8988T (cell line): ENCODE data around the gene IL6R.

Experiments used
- DNase-seq: peaks from one replicate; pipeline ENCODE4 v3.0.0; 2011

The IL6R gene

GRCh38 chr1:154427173-154428139 lies 22.3 kb downstream of the IL6R start:
- DNase-seq = no peak

- DNase-seq = no peak
Observed at GRCh38 chr1:154429118-154429517, 24.0 kb downstream of the IL6R start.

GRCh38 chr1:154429841-154430611 lies 24.9 kb downstream of the IL6R start:
- DNase-seq = no peak

GRCh38 chr1:154430903-154431302 lies 25.8 kb downstream of the IL6R start:
- DNase-seq = no peak

GRCh38 chr1:154431586-154432373 lies 26.6 kb downstream of the IL6R start:
- no peak for DNase-seq

- no peak for DNase-seq
Observed at GRCh38 chr1:154433161-154433764, 28.1 kb downstream of the IL6R start.

- DNase-seq = no peak
Observed at GRCh38 chr1:154434346-154435085, 29.4 kb downstream of the IL6R start.

- DNase-seq = no peak
Observed at GRCh38 chr1:154435599-154436200, 30.6 kb downstream of the IL6R start.

GRCh38 chr1:154436433-154436832 lies 31.3 kb downstream of the IL6R start:
- no peak for DNase-seq

- DNase-seq = no peak
Observed at GRCh38 chr1:154440036-154440804, 35.1 kb downstream of the IL6R start.

- no peak for DNase-seq
Observed at GRCh38 chr1:154441241-154441888, 36.2 kb downstream of the IL6R start.

- DNase-seq = peak; percentile 67
Observed at GRCh38 chr1:154442006-154442740, 37.0 kb downstream of the IL6R start.

GRCh38 chr1:154443274-154444013 lies 38.3 kb downstream of the IL6R start:
- DNase-seq = no peak

GRCh38 chr1:154445040-154445472 lies 39.9 kb downstream of the IL6R start:
- DNase-seq = peak; percentile 37

- peak; percentile 62 for DNase-seq
Observed at GRCh38 chr1:154446292-154446691, 41.1 kb downstream of the IL6R start.

GRCh38 chr1:154446789-154447188 lies 41.6 kb downstream of the IL6R start:
- no peak for DNase-seq

GRCh38 chr1:154448331-154448811 lies 43.2 kb downstream of the IL6R start:
- DNase-seq = no peak

GRCh38 chr1:154453161-154453560 lies 48.0 kb downstream of the IL6R start:
- no peak for DNase-seq
